Dedifferentiated amniotic fluid mesenchymal stem cell (primary cell): ENCODE data around the gene STAT5B.
"Not testable (repeated sequence)": the region's sequence is repeated elsewhere in the genome, so short reads cannot be mapped to it uniquely, and the experiment has no call there.

Source experiments
- DNase-seq: peaks from one replicate; pipeline ENCODE4 v3.0.0-alpha.2; 2016; ENCODE audit errors: extremely low spot score

The STAT5B gene

DNA sequence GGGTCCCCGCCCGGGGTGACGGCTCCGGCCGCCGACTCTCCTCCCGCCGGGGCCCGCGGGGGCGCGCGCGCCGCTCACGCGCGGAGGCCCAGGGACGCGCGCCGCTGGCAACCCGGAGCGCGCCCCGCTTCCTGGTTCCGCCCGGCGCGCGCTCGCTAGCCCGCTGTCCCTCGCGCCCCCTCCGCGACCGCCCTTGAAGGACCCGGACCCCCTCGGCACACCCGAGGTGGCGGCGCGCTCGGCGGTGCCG is at the start of gene STAT5B:
TSS of gene STAT5B (minus strand) at position 33 of the 250 bp plus-strand sequence. CDS start 44,264 bp downstream, outside the sequence.
- DNase-seq: peak; percentile 32

DNA sequence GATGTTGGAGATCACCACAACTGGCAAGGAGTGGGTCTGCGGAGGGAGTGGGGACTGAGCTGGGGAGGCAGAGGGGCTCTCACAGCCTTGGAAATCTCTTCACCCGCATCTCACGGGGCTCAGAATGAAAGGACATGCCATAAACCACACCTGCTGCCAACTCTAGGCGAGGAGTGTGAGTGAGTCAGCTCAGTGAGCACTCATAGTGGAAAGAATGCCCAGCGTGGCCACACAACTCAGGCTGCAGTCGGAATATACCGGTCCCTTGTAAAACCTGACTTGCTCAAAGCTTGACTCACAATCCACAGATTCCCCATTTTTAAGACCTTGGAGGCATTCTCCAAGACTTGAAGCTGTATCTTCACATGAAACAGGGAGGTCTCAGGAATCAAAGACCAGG is 48.8 kb upstream of the STAT5B start:
- DNase-seq: peak; percentile 72

DNA sequence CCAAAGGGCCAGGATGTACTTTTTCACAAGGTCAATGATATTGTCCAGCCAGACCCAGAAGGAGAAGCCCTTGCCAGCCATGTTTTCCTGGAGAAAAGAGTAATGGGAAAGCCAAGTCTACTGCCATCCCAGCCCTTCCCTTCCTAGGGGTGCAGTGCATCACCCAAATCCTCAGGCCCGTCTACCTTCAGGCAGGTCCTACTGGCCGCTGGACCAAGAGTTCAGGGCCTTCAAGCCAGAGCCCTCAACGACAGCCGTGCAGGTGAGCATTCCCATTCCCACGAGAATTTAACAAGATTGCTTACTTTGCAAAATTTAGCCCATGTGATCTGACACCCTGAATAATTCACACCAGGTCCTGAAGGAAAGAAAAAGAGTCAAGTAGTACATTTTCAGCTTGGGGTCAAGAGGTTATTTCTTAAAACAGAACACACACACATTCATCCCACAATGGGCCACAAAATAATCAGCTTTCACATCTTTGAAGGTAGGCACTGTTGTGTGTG is 47.1 kb upstream of the STAT5B start:
- no peak for DNase-seq

DNA sequence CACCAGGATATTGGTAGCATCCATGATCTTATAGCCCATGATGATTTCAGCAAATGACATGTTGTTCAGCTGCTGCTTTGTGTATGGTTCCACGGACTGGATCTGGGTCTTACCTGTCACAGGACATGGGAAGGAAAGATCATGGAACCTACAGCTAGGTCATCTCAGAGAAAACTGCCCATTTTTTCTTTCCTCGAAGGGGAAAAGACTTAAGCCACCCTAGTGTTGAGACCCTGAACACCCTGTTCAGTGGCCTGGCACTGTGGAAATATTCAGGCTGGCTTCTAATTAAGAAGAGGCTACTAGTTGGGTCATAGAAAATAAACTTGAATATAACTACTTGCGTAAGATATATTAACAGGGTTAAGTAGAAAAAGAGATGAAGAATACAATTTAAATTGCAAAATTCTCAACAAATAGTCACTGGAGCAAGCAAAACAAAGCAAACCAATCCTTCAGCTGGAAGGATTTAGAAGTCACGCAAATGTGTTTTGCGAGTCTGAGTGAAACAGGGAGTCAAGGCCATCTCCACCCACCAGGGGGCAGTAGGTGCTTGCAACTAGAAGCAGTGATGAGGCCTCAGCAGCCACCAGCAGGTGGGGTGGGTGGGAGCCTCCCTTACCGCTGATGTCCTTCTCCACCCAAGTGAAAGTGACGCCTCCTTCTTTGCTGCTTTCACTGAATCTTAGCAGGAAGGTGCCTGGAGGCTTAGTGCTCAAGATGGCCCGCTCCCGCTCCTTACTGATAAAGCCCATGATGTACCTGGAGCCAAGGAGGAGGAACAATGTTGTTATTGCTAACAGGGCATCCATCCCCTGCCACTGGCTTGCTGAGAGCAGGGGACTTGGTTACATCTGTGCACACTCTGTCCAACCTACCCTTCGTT is 46.4 kb upstream of the STAT5B start:
- DNase-seq: peak; percentile 96

- no peak for DNase-seq
Observed at GRCh38 chr17:42321555-42321954, 45.4 kb upstream of the STAT5B start.

GRCh38 chr17:42317967-42318366 is 41.8 kb upstream of the STAT5B start:
- not testable (repeated sequence) for DNase-seq

DNA sequence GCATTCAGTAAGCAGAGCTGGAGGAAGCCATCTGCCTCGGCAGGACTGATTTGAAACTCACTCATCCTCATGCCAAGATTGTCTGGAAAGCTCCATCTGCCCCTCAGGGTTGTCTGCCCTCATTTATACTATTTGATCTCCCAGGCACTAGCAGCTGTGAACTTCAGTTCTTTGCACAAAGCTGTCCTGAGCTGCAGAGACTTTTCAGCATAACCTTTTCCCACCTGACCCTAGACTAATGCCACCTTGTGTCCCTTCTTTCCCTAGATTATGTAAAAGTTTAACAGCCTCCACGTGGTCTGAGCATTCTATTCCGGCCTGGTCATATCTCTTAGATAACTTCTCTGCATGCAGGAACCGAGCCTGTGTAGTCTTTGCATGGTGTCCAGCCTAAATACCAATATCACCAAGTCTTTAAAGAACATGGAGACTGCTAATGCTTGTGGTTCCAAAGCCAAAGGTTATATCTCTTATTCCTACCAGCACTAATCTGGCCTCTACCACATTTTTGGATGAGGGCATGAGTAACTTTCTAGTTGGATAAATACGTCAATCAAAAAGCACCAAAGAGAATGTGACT is 41.2 kb upstream of the STAT5B start:
- no peak for DNase-seq

GRCh38 chr17:42316755-42317154 is 40.6 kb upstream of the STAT5B start:
- DNase-seq: no peak

GRCh38 chr17:42315402-42316156 is 39.4 kb upstream of the STAT5B start:
- DNase-seq: no peak

GRCh38 chr17:42313773-42314566 is 37.8 kb upstream of the STAT5B start:
- no peak for DNase-seq

- no peak for DNase-seq
Observed at GRCh38 chr17:42313389-42313772, 37.2 kb upstream of the STAT5B start.

- peak; percentile 73 for DNase-seq
Observed at GRCh38 chr17:42312285-42313130, 36.3 kb upstream of the STAT5B start.

DNA sequence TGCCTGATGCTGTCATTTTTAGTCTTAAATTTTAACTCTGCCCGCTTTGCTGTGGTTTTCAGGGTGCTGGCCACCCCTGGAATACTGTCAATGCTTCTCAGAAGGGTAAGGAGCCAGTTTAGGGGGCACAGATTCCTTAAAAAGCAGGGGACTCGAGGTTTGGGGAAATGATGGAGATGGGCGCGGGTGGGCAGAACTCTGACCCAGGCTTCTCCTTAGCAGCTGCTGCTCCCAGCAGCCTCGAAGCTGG is 35.8 kb upstream of the STAT5B start:
- no peak for DNase-seq

DNA sequence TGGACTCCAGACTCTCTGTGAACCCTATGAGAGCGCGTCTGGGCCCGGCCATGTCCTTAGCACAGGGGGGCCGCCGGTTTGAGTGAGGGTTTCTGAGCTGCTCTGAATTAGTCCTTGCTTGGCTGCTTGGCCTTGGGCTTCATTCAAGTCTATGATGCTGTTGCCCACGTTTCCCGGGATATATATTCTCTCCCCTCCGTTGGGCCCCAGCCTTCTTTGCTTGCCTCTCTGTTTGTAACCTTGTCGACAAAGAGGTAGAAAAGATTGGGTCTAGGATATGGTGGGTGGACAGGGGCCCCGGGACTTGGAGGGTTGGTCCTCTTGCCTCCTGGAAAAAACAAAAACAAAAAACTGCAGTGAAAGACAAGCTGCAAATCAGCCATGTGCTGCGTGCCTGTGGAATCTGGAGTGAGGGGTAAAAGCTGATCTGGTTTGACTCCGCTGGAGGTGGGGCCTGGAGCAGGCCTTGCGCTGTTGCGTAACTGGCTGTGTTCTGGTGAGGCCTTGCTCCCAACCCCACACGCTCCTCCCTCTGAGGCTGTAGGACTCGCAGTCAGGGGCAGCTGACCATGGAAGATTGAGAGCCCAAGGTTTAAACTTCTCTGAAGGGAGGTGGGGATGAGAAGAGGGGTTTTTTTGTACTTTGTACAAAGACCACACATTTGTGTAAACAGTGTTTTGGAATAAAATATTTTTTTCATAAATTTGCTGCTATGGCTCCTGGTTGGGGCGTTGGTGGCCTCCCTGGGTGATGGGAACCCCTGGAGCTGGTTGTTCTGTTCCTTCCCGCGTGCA is 35.2 kb upstream of the STAT5B start:
- DNase-seq: peak; percentile 83

DNA sequence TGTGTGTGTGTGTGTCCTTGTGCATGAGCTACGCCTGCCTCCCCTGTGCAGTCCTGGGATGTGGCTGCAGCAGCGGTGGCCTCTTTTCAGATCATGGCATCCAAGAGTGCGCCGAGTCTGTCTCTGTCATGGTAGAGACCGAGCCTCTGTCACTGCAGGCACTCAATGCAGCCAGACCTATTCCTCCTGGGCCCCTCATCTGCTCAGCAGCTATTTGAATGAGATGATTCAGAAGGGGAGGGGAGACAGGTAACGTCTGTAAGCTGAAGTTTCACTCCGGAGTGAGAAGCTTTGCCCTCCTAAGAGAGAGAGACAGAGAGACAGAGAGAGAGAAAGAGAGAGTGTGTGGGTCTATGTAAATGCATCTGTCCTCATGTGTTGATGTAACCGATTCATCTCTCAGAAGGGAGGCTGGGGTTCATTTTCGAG is 34.6 kb upstream of the STAT5B start:
- DNase-seq: no peak

GRCh38 chr17:42309986-42310786 is 34.0 kb upstream of the STAT5B start:
- no peak for DNase-seq

- no peak for DNase-seq
Observed at GRCh38 chr17:42309142-42309541, 33.0 kb upstream of the STAT5B start.

DNA sequence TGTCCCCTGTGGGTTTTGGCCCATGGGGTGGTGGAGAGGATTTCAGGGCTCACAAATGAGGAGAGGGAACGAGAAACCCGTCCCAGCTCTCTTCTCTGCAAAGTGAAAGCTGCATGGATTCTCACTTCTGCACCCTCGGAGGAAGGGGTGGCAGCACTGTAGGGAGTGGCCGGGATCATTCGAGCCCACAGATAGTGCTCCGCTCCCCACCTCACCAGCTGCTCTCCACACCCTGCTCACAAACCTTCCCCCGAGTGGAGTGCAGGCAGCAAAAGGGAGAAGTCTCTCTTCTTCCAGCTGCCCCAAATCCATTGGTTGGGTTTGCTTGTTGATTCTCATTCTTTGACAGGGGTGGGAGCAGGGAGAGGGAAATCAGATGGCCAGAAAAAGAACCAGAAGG is 32.3 kb upstream of the STAT5B start:
- DNase-seq: no peak

DNA sequence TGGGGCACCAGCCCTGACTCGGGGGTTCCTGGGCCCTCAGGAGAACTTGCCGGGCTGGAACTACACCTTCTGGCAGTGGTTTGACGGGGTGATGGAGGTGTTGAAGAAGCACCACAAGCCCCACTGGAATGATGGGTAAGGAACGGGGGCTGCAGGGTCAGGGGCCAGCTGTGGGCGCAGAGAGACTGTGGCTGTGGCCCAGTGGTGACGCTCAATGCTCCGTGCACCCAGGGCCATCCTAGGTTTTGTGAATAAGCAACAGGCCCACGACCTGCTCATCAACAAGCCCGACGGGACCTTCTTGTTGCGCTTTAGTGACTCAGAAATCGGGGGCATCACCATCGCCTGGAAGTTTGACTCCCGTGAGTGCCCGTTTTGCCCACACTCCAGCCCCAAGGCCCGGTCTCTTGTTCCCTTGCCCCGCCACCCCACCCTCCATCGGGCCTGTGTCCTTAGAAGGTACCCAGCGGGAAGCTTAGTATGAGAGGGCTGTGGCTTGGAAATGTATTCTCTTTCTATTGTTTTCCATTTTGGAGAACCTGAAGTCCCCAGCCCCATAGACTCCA is 31.3 kb upstream of the STAT5B start:
- no peak for DNase-seq
